Adrenal gland (tissue), 5 donors: ENCODE measurements around the gene TMEM61.

Experiments used
- POLR2A ChIP-seq, 2 donors: fragments of 450-650 bp; IDR thresholded peaks; one replicate each; pipeline ENCODE4 v1.6.1; 2017; ENCODE audit warnings: antibody characterized with exemption in 2 of 2, mild to moderate bottlenecking in 2 of 2, moderate library complexity in 1 of 2
- TF ChIP-seq, protein P1 (sequence below), 6 experiments: fragments of 450-650 bp in 4 of 6; fragments of 200-600 bp in 2 of 6; sonication (generic) in 1 of 6; IDR thresholded peaks; 1 replicate in 5 of 6; 2 replicates in 1 of 6; pipeline versions ENCODE4 v1.5.1 to v1.8.0; 2016 to 2021; ENCODE audit warnings: antibody characterized with exemption in 6 of 6, mild to moderate bottlenecking in 2 of 6, moderate library complexity in 1 of 6
- donor health status: DM: no; HTN: no; CAD: no.

DNA sequence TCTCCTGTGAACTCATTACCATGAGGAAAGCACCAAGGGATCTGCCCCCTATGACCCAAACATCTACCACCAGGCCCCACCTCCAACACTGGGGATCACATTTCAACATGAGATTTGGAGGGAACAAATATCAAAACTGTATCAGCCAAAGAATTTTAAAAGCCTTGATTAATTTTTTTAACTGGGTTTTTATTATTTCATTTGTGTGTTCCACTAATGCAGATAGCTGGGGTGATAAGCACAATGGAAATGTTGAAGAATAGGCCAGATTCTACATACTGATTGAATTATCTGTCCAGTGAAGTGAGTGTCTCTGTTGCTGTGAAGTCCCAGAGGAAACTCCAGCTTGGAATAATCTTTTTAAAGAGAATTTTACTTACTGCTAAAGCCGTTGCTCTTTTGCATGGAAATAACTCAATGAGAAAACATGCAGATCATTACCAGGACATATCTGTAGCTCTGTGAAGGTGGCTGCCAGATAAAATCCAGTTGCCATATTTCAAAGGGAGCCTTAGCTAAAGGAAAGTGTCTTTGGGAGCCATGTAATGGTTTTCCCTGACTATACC is 49.1 kb upstream of the TMEM61 start:
- TF ChIP-seq, protein P1, sequence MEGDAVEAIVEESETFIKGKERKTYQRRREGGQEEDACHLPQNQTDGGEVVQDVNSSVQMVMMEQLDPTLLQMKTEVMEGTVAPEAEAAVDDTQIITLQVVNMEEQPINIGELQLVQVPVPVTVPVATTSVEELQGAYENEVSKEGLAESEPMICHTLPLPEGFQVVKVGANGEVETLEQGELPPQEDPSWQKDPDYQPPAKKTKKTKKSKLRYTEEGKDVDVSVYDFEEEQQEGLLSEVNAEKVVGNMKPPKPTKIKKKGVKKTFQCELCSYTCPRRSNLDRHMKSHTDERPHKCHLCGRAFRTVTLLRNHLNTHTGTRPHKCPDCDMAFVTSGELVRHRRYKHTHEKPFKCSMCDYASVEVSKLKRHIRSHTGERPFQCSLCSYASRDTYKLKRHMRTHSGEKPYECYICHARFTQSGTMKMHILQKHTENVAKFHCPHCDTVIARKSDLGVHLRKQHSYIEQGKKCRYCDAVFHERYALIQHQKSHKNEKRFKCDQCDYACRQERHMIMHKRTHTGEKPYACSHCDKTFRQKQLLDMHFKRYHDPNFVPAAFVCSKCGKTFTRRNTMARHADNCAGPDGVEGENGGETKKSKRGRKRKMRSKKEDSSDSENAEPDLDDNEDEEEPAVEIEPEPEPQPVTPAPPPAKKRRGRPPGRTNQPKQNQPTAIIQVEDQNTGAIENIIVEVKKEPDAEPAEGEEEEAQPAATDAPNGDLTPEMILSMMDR (IDR thresholded peaks at IDR 0.05): no peak
- no peak for TF ChIP-seq POLR2A (IDR thresholded peaks at IDR 0.05)
